Stimulated activated CD8-positive, alpha-beta memory T cell treated with anti-CD3 and anti-CD28 coated beads, Interleukin-15, amount 100 ng/mL, for 4 hours (primary cell): ENCODE measurements around the gene RBMS2.
"Not testable (repeated sequence)": the region's sequence is repeated elsewhere in the genome, so short reads cannot be mapped to it uniquely, and the experiment has no call there.

ENCODE experiments used
- DNase-seq, 2 donors: peaks; one replicate each; pipeline ENCODE4 v3.0.0-alpha.2; 2020; ENCODE audit warnings: low read depth in 2 of 2

RBMS2 gene, protein sequence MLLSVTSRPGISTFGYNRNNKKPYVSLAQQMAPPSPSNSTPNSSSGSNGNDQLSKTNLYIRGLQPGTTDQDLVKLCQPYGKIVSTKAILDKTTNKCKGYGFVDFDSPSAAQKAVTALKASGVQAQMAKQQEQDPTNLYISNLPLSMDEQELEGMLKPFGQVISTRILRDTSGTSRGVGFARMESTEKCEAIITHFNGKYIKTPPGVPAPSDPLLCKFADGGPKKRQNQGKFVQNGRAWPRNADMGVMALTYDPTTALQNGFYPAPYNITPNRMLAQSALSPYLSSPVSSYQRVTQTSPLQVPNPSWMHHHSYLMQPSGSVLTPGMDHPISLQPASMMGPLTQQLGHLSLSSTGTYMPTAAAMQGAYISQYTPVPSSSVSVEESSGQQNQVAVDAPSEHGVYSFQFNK

DNA sequence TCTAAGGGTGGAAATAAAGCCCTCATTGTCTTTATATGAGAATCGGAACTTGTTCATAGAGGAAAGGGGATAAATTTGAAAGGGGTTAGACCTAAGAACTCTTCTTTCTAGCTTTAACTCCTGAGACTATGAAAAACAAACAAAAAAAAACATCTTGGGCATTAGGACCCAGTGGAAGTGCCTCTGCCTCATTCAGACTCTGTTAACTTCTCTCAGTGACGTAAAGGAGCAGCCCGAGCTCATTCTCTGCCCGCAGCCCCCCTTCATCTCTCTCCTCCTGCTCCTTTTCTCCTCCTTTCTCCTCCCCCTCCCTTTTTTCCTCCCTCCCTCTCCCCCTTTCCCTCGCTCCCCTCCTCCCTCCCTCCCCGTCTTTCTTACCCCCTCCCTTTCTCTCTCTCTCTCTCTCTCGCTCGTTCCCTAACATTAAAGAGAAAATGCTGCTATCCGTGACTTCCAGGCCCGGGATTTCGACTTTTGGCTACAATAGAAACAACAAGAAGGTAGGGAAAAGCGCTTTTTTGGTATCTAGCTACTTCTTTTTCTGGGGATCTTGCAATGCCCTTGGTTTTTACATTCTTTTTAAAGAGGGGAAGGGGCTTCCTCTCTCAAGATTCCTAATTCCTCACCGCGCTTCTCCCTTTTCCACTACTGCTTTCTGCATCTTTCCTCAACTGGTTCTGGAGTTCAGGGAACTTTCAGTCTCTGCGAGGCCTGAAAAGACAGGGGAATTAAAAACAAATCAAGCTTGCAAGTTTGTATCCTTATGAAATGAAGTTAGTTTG lies at the start of gene RBMS2:
Gene RBMS2 (plus strand): TSS at position 231 of the 782 bp plus-strand sequence. CDS start 204 bp downstream, at position 435.
- peak; percentile 4 to 13 for DNase-seq

DNA sequence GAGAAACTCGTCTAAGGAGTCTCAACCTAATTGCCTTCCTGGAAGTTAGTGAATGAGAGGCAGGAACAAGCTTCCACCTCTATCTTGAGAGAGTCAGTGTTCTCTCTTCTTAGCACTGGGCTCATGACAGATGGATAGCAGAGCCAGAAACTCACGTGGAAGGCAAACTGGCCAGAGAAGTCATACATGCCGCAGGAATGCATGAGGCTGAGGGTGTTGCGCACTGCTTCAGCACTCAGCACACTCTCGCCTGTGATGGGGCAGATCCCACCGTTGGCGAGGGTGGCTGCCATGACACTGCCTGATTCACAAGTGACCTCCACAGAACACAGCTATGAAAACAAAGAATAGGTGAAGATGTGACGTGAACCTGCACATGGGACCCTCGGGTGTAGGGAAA lies 47.2 kb upstream of the RBMS2 start:
- DNase-seq, result no peak

DNA sequence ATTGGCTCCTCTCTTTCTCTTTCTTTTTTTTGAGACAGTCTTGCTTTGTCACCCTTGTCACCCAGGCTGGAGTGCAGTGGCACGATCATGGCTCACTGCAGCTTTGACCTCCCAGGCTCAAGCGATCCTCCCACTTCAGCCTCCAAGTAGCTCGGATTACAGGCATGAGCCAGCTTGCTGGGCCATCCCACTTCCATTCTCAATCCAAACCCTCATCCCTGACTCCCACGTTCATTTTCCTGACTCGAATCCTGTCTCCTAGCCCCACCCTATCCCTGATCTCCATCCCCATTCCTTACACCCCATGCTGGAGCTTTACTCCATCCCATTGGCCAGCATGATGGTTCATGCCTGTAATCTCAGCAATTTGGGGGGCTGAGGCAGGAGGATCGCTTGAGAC lies 45.5 kb upstream of the RBMS2 start:
- DNase-seq, result no peak

DNA sequence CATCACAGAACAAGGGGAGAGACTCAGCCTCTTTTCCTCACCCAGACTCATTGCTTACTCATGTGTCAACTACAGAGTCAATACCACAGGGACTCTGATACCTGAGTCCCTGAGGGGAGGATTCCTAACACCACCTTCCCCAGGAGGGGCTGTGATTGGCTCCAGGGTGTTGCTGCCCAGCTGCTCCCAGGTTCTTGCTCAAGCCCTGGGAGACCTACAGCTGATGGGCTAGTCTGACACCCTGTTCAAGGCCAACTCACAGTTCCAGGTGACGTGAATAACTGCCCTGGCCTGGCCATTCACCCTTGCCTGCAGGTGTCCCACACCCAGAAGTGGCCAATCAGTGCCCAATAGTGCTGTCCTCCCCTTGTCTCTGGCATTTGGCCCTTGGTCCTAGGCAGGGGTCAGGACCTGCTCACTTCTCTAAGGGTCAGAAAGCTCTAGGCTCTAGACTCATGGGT lies 44.6 kb upstream of the RBMS2 start:
- DNase-seq, result no peak

DNA sequence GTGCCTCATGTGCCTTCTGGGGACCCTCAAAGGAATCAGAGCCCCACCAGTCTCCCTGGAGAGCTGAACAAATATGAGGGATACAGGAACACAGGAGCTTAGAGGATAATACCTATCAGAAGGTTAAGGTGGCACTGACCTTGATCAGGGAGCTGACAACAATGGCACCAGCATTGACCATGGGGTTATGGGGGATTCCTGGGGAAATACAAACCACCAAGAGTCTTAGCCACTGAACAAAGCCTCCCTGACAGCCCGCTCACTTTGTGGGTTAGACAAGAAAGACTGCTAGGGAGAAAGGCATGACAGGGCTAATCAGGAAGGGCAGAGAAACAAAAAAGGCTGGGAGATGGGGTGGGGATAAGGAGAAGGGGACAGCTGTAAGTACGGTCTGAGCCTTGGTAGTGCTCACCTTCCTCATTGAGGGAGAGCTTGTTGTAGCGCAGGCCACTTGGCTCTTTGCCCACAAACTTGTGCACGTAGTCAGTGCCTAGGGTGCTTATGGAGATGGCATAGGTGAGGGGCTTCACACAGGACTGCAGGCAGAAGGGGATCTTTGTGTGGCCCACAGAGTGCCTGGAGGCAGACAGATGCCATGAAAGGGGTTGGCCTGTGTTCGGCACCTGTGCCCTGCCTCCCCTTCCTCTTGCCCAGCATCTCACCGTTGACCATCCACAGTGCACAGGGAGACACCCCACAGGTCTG lies 43.9 kb upstream of the RBMS2 start:
- DNase-seq, result no peak

DNA sequence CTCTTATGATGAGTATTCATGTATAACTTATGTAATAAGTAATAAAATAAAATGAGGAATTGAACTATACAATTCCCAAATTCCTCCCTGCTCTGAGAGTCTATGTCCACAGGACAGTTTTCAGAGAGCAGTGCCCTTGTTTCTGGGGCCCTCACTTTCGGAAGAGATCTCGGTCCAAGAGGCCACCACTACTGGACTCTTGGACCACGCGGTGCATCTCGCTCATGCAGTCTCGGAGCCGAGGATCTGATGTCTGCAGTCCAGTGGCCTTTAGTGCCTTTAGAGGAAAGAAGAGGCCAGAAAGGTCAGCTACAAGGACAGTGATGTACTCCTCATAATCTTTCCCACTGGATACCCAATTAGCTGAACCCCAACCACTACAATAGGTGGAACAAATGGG lies 42.0 kb upstream of the RBMS2 start:
- no peak for DNase-seq

DNA sequence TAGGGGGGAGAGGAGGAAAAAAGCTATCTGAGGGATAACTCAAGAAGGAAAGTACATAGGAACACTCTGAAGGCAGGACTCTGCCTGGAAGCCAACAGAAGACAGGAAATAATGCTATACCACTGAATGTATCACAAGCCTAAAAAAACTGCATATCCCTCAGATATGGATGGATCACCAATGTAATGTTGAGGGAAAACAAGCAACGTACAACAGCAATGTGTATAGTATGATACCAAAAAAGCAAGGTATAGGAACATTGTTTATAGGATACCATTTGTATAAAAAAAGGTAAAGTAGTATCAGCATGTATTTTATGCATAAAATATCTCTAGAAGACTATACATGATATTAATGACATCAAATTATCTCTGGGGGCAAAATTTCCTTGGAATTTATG lies 37.1 kb upstream of the RBMS2 start:
- no peak for DNase-seq

DNA sequence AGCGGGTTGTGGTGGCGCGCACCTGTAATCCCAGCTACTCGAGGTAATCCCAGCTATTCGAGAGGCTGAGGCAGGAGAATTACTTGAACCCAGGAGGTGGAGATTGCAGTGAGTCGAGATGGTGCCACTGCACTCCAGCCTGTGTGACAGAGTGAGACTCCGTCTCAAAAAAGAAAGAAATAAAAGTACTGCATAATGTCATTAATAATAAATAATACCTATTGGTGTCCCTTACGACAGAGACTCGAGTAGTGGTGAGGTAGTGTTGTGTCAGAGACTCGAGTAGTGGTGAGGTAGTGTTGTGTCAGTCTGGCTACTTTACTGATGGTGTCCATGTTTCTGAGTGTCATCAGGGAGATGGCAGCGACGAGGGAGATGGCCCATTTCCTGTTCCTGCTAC lies 34.9 kb upstream of the RBMS2 start:
- DNase-seq, result no peak

DNA sequence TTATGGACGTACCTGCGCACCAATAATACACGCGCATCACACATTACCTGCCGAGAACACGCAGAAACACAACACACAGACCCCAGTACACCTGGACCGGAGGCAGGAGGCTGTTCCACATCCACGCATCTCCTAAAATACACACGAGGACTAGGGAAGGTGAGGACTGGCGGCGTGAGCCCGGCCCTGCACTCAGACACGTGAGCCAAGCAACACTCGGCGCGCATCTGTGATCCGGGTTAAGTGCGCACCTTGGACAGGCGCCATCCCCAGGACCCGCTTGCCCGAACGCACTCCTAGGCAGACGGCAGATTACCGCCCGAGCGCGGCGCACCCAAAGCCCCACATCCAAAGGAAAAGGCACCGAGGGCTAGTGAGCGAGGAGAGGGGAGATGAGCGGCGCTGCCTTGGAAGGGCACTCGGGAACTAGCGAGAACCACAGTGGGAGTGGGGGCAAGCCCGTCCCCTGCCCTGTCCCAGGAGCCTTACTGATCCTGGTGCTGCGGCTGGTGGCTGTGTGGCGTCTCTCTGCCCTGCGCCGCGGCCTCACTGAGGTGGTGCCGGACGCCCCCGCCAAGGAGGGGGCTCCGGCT lies 34.1 kb upstream of the RBMS2 start:
- DNase-seq, result no peak

DNA sequence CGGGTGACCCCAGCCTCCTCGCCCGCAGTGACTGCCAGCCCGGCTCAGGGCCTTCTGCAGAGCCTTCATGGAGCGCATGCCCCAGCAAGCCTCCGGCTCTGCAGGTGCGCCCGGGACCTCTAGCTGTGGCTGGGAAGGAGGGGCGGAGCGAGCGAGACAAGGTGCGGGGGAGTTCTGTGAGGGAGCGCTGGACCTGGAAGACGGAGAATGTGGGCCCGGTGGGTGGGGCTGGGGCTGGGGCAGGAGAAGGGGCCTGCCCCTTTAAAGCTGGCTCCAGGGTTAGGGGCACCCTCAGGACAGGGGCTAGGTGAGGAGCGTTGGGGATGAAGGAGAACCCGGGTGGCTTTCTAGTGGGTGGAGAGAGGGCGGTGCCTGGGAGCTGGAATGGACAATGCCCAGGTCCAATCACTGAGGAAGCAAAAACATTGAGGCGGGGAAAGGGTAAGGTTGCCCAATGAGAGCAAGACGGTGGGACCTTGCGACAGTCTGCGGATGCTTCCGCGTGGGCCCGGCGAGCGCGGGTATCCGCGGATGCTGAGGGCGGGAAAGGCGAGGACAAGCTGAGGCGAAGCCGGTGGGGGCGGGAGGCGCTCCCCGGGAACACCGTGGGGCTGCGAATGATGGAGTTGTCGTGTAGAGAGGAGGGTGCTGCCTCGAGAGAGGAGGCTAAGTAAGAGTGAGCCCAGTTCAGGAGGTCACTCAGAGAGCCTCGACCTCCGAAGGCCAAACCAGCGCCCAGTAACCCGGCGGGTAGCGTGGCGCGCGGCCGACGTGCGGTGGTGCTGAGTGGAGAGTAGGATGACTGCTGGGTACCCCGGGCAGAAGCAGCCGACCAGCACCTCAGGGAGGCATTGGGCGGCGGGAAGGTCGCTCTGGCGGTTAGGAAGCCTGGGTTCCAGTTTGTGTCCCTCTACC lies 33.3 kb upstream of the RBMS2 start, which contains the start of gene GLS2:
Gene GLS2 (minus strand): TSS at position 121 of the 915 bp plus-strand sequence. CDS start 43 bp downstream, at position 78.
- peak; percentile 47 to 54 for DNase-seq

DNA sequence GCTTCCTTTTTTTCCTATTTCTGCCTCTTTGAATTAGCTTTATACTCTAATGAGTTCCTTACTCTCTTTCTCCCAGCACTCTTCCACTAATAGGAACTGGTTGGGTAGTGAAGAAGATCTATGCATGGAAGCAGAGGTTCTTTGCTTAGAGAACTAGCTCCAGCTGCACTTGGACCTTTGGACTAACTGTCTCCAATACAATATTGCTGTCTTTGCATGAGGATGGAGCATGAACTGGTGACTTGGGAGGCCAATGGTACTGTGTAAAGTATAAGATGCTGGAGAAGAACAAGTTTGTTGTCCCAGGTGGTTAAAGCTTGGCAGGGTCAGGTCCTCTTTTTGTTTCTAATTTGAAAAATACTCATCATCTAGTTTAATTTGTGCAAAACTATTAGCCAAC lies 31.3 kb upstream of the RBMS2 start:
- DNase-seq, result no peak

DNA sequence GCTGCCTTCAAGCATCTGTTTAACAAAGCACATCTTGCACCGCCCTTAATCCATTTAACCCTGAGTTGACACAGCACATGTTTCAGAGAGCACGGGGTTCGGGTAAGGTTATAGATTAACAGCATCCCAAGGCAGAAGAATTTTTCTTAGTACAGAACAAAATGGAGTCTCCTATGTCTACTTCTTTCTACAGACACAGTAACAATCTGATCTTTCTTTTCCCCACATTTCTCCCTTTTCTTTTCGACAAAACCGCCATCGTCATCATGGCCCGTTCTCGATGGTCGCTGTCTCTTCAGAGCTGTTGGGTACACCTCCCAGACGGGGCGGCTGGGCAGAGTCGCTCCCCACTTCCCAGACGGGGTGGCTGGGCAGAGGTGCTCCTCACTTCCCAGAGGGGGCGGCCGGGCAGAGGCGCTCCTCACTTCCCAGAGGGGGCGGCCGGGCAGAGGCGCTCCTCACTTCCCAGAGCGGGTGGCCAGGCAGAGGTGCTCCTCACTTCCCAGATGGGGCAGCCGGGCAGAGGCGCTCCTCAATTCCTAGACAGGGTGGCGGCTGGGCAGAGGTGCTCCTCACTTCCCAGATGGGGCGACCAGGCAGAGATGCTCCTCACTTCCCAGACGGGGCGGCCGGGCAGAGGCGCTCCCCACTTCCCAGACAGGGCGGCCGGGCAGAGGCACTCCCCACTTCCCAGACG lies 28.1 kb upstream of the RBMS2 start:
- not testable (repeated sequence) for DNase-seq

DNA sequence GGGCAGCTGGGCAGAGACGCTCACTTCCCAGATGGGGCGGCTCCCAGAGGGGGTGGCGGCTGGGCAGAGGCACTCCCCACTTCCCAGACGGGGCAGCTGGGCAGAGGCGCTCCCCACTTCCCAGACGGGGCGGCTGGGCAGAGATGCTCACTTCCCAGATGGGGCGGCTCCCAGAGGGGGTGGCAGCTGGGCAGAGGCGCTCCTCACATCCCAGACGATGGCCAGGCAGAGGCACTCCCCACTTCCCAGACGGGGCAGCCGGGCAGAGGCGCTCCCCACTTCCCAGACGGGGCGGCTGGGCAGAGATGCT lies 27.6 kb upstream of the RBMS2 start:
- not testable (repeated sequence) for DNase-seq

DNA sequence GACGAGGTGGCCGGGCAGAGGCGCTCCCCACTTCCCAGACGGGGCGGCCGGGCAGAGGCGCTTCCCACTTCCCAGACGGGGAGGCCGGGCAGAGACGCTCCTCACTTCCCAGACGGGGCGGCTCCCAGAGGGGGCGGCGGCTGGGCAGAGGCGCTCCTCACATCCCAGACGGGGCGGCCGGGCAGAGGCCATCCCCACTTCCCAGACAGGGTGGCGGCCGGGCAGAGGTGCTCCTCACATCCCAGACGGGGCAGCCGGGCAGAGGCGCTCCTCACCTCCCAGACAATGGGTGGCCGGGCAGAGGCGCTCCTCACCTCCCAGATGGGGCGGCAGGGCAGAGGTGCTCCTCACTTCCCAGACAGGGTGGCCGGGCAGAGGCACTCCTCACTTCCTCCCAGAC lies 27.1 kb upstream of the RBMS2 start:
- not testable (repeated sequence) for DNase-seq

DNA sequence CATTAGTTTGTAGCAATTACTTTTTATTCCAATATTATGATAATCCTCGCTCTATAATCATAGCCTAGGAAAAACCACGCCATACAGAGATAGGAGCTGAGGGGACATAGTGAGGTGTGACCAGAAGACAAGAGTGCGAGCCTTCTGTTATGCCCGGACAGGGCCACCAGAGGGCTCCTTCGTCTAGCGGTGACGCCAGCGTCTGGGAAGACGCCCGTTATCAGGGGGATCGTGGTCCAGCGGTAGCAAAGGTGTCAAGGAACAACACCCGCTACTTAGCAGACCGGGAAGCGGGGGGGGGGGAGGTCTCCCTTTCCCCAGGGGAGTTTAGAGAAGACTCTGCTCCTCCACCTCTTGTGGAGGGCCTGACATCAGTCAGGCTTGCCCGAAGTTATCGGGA lies 24.9 kb upstream of the RBMS2 start:
- DNase-seq, result peak; percentile 10 to 31

DNA sequence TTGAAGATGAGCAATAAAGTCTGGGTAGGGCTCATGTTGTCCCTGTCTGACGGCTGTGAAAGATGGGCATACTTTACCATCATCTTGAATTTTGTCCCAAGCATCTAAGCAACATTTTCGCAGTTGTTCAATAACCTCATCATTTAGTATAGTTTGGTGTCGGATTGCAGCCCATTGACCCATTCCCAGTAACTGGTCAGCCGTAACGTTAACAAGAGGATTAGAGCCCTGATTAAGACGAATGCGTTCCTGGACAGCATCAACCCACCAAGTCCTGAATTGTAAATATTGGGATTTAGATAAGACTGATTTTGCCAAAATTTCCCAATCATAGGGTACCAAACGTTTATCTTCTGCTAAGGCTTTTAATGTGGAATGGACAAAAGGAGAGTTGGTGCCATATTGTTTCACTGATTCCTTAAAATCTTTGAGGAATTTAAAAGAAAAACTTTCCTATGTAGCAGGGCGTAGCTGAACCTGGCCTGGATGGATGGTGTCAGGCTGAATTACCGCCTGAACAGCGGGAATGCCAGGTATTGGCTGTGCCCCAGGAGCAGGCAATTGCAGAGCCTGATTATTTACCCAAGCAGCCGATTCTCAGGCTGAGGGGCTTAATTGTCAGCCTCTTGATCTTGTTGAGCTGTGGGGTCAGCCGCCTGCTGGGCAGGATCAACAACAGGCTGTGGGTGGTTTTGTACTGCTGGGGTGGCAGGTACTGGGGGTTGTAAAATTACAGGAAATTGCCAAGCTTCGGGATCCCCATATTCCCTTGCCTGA lies 23.3 kb upstream of the RBMS2 start:
- DNase-seq, result not testable (repeated sequence)

DNA sequence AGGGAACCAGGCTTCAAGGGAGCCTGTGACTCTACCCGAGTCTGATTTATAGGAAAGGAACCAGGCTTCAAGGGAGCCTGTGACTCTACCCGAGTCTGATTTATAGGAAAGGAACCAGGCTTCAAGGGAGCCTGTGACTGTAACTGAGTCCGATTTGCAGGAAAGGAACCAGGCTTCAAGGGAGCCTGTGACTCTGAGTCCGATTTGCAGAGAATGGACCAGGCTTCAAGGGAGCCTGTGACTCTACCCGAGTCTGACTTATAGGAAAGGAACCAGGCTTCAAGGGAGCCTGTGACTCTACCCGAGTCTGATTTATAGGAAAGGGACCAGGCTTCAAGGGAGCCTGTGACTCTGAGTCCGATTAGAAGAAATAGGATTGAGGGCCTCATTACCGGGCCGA lies 22.2 kb upstream of the RBMS2 start:
- not testable (repeated sequence) for DNase-seq

DNA sequence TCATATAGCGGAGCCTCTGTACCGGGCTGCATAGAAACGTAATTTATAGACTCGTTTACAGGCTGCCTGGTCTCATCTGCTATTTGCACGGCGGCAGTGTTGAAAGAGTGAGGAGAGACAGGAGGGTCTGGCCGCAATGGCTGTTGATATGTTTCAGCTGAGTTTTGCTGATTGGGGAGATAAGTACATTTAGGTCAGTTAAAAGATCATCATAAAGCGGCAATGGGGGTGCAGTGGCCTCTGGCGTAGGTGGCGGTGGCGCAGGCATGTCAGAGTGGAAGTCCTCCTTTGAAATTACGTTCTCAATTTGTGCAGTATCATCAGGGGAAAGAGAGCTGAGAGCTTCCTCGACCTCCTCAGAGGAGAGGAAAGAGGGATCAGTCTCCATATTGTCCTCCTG lies 21.7 kb upstream of the RBMS2 start:
- not testable (repeated sequence) for DNase-seq

DNA sequence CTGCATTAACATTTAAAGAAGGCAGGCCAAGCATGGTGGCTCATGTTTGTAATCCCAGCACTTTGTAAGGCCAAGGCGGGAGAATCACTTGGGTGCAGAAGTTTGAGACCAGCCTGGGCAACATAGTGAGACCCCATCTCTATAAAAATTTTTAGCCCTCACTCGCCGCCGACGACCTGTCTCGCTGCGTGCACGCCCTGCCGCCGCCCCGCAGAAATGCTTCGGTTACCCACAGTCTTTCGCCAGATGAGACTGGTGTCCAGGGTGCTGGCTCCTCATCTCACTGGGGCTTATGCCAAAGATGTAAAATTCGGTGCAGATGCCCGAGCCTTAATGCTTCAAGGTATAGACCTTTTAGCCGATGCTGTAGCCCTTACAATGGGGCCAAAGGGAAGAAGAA lies 10.8 kb upstream of the RBMS2 start:
- DNase-seq, result no peak

DNA sequence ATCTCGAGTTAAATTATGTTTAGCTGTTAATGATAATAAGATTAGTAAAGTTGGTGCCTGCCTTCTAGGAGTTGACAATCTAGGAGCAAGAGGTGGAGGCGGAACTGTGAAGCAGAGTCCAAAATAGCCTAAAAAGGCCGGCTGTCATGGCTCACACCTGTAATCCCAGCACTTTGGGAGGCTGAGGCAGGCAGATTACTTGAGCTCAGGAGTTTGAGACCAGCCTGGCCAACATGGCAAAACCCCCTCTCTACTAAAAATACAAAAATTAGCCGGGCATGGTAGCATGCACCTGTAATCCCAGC lies 7.7 kb upstream of the RBMS2 start:
- DNase-seq, result not testable (repeated sequence)
